ENCODE measurements around the gene PPP6R3. TPM values are rescaled to one million over a fixed set of nuclear protein-coding genes. Genes with fewer than 3 reads are reported as not detected.

Gene PPP6R3
- total RNA-seq, 2 donors from 2014 or later, result 95.0 to 103 TPM

DNA sequence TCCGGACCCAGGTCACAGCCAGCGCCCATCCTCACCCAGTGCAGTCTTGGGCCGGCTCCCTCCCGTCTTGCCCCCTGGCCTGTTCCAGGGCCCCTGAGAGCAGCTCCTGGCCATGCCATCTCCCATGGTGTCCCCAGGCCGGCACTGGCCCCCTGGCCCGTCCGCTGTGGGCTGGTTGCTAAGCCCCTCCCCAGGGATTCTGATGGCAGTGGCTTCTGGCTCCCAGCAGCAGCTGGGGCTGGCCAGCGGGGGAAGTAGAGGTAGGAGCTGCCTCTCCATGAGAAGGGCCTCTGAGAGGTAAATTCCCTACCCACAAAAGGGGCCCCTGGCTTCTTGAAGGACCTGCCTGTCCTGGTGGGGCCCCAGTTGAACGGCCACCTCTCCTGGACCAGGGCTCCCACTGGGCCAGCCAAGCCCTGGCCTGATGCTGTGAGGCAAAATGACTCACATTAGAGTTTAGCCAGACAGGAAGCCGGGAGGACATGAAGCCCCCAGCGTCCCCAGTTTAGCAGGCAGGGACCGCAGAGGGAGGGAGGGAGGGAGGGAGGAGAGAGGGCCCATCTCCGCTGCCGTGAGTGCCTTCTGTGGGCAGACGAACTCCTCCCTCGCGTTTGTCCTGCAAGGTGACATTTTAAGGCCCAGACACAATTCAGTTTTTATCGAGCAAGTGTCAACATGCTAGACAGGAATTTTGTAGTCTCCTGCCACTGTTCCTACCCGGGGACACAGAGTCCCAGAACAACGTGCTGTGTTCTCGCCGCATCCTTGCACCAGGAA is 190.8 kb downstream of the PPP6R3 start:
- H3K36me3 ChIP-seq, result no peaks in the 10 kb centered on the region
- no peaks in the 10 kb centered on the region for H3K4me1 ChIP-seq
- intact Hi-C loops (cut with DNase I), result no loop called here
- no peak for TF ChIP-seq CTCF (IDR thresholded peaks at IDR 0.05)
- no peak overlapping the region for H3K27ac ChIP-seq
- H3K4me3 ChIP-seq, result no peak overlapping the region
- H3K9me3 ChIP-seq, result no peaks in the 10 kb centered on the region
- no peak overlapping the region for H3K9ac ChIP-seq (ENCODE audit: low read depth in 2 of 2, low read length in 2 of 2)
- H3K27me3 ChIP-seq, result no peaks in the 10 kb centered on the region
- no peak for DNase-seq

DNA sequence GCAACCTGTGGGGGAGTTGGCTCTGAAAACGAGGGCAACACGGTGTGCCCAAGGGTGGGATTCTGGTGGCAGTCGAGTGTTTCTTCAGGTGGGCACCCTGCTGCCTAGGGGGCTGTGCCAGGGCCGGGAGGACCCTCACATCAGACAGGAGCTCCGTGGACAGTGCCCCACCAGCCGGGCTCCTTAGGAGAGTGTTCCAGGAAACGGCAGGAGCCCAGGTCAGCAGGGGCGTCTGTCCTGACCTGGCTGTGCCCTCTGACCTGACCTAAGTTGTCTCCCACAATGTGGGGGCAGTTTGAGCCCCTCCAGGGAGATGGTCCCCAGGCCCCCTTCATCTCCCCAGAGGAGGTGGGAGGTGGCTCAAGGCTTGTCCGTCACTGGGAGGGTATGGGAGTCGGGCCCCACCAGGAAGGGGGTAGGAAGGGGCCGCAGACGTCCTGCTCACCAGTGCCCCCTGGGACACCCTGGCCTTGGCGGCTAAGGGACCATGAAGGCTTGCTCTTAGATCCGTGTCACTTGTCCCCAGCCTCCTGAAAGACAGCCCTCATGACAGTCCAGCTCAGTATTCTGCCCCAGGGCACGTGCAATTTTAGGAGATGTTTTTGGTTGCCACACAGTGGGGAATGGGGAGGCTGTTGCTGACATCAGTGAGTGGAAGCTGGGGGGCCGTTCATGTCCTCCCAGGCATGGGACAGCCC is 191.6 kb downstream of the PPP6R3 start:
- no peaks in the 10 kb centered on the region for H3K27me3 ChIP-seq
- H3K4me1 ChIP-seq, result no peaks in the 10 kb centered on the region
- no peak overlapping the region for H3K27ac ChIP-seq
- DNase-seq, result no peak
- no peaks in the 10 kb centered on the region for H3K9me3 ChIP-seq
- no peaks in the 10 kb centered on the region for H3K36me3 ChIP-seq
- no peak for TF ChIP-seq CTCF (IDR thresholded peaks at IDR 0.05)
- H3K4me3 ChIP-seq, result no peak overlapping the region
- no peak overlapping the region for H3K9ac ChIP-seq (ENCODE audit: low read depth in 2 of 2, low read length in 2 of 2)
- intact Hi-C loops (cut with DNase I), result no loop called here

DNA sequence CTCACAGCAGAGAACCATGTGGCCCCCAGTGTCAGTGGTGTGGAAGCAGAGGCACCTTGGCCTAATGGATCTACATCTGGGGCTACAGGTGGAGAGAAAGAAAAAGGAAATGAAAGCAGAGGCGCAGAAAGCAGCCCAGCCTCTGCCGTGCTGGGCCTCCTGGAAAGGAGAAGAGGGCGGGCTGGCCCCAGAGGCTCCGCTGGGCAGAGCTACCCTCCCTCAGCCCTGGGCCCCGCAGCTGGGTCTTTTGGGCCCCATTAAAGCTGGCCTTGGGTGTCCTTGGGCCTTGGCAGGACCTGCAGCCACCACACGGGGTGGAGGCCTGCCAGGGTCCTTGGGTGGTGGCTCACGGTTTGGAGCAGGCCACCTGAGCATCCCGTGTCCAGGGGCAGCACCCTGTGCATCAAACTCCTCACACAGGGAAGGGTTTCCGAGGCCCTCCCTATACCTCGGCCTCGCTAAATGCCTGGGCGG is 192.2 kb downstream of the PPP6R3 start:
- H3K27ac ChIP-seq, result no peak overlapping the region
- H3K4me3 ChIP-seq, result no peak overlapping the region
- no peaks in the 10 kb centered on the region for H3K9me3 ChIP-seq
- H3K27me3 ChIP-seq, result no peaks in the 10 kb centered on the region
- no peaks in the 10 kb centered on the region for H3K4me1 ChIP-seq
- no peak for TF ChIP-seq CTCF (IDR thresholded peaks at IDR 0.05)
- H3K9ac ChIP-seq (ENCODE audit: low read depth in 2 of 2, low read length in 2 of 2), result no peak overlapping the region
- no peak for DNase-seq
- no peaks in the 10 kb centered on the region for H3K36me3 ChIP-seq
- intact Hi-C loops (cut with DNase I), result no loop called here

DNA sequence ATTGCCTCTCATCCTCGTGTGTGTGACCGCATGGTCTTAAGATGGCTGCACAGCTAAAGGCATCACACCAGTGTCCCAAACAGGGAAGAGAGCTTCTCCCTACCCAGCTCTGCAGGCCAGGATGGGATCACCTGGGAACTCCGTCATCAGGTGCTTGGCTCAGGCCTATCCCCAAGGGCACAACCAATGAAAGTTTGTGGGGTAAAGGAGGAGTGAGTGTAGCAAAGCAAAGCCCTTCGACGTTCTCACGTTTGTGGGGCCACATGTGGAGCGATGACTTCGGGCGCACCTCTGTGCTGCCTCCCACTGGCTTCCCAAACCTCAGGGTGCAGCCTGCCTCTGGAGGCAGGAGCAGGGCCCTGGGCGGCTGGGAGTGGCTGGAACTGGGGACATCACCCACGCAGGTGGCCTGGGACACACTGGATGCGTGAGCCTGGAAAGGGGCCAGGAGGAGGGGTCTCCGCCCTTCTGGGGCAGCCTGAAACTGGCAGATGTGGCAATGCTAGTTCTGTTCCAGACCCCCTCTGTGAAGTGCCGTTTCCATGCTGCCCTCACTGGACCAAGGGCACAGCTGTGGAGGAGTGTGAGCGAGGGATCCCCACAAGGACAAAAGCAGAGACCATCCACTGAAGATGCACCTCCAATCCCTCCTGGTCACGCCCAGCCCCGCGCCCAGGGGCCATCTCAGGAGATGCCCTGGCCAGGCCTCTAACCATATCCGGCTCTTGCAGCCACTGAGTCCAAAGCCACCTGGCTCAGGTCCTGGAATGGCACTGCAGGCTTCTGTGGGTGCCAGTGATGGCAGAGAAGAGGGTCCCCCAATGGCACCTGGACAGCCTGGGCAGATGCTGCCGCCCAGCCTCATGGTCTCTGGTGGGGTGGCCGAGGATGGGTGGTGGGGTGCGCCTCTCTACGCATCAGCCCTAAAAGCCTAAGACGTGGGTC is 193.2 kb downstream of the PPP6R3 start:
- DNase-seq, result no peak
- no peaks in the 10 kb centered on the region for H3K4me1 ChIP-seq
- H3K27me3 ChIP-seq, result no peaks in the 10 kb centered on the region
- H3K36me3 ChIP-seq, result no peaks in the 10 kb centered on the region
- H3K4me3 ChIP-seq, result no peak overlapping the region
- TF ChIP-seq CTCF (IDR thresholded peaks at IDR 0.05), result no peak
- no peaks in the 10 kb centered on the region for H3K9me3 ChIP-seq
- H3K9ac ChIP-seq (ENCODE audit: low read depth in 2 of 2, low read length in 2 of 2), result no peak overlapping the region
- intact Hi-C loops (cut with DNase I), result no loop called here
- no peak overlapping the region for H3K27ac ChIP-seq

DNA sequence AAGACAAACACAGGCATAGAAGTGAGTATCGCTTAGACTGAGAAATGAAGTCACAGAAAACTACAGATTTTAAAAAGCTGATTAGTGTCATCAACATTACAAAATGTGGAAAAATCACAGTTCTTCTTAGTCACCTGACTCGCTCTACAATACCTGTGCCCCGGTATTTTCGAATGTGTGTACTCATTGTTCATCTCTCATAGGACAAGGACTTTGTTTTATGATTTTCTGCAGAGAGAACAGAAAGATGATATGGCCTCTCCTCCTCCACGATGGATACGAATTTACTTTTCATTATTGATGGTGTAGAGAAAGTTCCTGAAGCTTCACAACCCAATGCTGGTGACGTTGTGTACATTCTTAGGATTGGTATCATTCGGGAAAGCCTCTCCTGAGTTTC is 194.4 kb downstream of the PPP6R3 start:
- H3K9ac ChIP-seq (ENCODE audit: low read depth in 2 of 2, low read length in 2 of 2), result no peak overlapping the region
- no peaks in the 10 kb centered on the region for H3K4me1 ChIP-seq
- H3K27me3 ChIP-seq, result no peaks in the 10 kb centered on the region
- no peak overlapping the region for H3K27ac ChIP-seq
- no peaks in the 10 kb centered on the region for H3K9me3 ChIP-seq
- intact Hi-C loops (cut with DNase I), result no loop called here
- H3K4me3 ChIP-seq, result no peak overlapping the region
- no peaks in the 10 kb centered on the region for H3K36me3 ChIP-seq
- TF ChIP-seq CTCF (IDR thresholded peaks at IDR 0.05), result no peak
- DNase-seq, result no peak
